Measurements from ENCODE around the gene TMPRSS9. TPM values are rescaled to one million over a fixed set of nuclear protein-coding genes. Genes with fewer than 3 reads are reported as not detected.

The TMPRSS9 gene
- total RNA-seq, 3 donors from 2014 or later: 0.17 to 0.41 TPM; not detected in 1

DNA sequence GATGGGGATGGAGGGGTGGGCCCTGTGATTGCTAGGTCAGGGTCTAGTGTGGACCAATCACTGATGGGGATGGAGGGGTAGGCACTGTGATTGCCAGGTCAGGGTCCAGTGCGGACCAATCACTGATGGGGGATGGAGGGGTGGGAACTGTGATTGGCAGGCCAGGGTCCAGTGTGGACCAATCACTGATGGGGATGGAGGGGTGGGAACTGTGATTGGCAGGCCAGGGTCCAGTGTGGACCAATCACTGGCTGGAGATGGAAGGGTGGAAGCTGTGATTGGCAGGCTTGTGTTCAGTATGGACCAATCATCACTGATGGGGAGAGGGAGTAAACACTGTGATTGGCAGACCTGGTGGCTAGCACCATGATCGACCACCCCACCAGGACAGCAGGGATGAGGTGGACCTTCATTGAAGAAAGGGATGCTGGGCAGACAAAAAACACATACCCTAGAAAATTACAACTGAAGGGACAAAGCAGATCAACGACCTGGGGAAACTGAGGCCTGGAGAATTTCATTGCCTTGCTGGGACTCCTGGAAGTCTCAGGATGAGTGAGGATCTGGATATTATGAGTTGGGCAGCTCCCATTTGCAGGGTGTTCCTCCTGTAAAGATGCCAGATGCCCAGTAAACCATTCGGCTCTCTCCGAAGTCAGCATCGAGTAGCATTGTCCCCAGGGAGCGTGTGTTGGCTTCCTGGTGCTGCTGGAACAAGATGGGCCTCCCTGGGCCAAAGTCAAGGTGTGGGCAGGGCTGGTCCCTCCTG lies 15.5 kb downstream of the TMPRSS9 start:
- Histone ChIP-seq H3K4me1 (ENCODE audit: low read depth) (no peaks in the 10 kb centered on the region), H3K4me3 (no peak overlapping the region), H3K36me3 (ENCODE audit: low read depth) (no peaks in the 10 kb centered on the region), H3K9me3 (no peaks in the 10 kb centered on the region)
- ATAC-seq (no peak), DNase-seq (no peak)
- intact Hi-C loops (cut with DNase I, micrococcal nuclease): no loop called here
- TF ChIP-seq, protein P1, sequence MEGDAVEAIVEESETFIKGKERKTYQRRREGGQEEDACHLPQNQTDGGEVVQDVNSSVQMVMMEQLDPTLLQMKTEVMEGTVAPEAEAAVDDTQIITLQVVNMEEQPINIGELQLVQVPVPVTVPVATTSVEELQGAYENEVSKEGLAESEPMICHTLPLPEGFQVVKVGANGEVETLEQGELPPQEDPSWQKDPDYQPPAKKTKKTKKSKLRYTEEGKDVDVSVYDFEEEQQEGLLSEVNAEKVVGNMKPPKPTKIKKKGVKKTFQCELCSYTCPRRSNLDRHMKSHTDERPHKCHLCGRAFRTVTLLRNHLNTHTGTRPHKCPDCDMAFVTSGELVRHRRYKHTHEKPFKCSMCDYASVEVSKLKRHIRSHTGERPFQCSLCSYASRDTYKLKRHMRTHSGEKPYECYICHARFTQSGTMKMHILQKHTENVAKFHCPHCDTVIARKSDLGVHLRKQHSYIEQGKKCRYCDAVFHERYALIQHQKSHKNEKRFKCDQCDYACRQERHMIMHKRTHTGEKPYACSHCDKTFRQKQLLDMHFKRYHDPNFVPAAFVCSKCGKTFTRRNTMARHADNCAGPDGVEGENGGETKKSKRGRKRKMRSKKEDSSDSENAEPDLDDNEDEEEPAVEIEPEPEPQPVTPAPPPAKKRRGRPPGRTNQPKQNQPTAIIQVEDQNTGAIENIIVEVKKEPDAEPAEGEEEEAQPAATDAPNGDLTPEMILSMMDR (IDR thresholded peaks at IDR 0.05): no peak

DNA sequence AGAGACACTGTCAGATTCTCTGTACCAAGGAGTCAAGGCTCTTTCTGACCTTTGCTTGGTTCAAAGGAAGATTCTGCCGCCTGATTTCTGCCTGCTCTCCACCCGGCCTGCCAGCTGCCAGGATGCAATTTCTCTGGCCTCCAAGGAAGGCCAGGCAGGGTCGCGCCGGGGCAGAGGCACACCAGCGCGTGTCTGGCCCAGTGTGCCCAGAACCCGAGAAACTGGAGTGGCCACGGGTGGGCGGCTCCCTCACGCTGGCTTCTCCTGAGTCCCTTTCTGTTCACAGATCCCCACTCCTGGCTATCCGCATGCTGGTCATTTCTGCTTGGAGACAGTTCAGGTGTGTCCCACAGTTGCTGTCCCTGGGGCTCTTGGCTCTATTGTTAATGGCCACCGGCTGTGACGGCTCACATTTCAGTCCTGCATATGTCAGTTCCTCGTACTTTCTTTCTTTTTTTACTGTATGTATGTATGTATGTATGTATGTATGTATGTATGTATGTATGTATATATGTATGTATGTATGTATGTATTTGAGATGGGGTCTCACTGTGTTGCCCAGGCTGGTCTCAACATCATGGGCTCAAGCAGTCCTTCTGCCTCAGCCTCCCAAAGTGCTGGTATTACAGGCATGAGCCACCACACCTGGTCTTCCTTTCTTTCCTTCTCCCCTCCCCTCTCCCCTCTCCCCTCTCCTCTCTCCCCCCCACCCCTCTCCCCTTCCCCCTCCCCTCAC lies 16.9 kb downstream of the TMPRSS9 start:
- Histone ChIP-seq H3K4me3 (no peak overlapping the region), H3K36me3 (ENCODE audit: low read depth) (no peaks in the 10 kb centered on the region), H3K4me1 (ENCODE audit: low read depth) (no peaks in the 10 kb centered on the region), H3K9me3 (no peaks in the 10 kb centered on the region)
- TF ChIP-seq, protein P1 (IDR thresholded peaks at IDR 0.05): no peak
- intact Hi-C loops (cut with DNase I, micrococcal nuclease): no loop called here
- ATAC-seq: no peak
- no peak for DNase-seq

DNA sequence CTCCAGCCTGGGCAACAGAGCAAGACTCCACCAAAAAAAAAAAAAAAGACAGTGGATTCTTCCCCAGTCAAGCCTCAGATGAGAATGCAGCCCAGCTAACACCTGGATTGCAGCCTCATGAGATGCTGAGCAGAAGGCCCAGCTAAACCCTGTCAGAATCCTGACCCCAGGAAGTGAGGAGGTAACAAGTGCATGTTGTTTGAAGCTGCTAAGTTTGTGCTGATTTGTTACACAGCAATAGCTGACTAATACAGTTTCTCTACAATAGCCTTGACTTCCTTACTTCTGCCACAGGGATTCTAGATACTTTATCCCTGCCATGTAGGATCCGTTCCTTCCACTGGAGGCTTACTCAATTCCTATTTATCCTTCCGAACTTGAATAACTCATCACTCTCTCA lies 20.5 kb downstream of the TMPRSS9 start:
- Histone ChIP-seq H3K36me3 (ENCODE audit: low read depth) (no peaks in the 10 kb centered on the region), H3K4me3 (no peak overlapping the region), H3K9me3 (no peaks in the 10 kb centered on the region), H3K4me1 (ENCODE audit: low read depth) (no peaks in the 10 kb centered on the region)
- ATAC-seq (no peak), DNase-seq (no peak)
- intact Hi-C loops (cut with DNase I, micrococcal nuclease): no loop called here
- TF ChIP-seq, protein P1 (IDR thresholded peaks at IDR 0.05): no peak

DNA sequence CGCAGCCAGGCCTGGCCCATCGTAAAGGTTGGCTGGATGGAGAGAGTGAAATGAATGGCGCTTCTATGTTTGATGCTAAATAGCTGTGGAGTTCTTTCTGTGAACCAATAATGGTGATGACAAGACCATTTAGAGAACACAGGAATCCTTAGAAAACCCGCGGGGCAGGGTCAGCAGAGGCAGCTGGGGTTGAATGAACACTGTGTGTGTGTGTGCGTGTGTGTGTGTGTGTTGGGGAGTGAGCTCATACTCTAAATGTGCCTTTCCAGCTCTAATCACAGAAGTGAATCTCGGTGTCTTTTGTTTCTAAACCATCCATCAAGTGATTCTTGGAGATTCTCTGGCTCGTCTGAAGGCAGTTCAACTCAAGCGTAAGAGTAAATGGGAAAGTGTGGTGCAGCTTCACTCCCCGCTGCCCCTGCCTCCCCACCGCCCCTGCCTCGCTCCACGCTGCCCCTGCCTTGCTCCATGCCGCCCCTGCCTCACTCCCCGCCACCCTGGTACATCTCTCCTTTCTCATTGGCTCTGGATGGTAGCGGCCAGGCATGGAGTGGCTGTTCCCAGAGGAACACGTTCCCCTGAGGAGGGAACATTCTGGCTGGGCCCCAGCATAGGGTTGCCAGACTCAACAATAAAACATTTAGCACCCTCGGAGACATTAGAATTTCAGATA lies 21.2 kb downstream of the TMPRSS9 start:
- TF ChIP-seq, protein P1 (IDR thresholded peaks at IDR 0.05): no peak
- ATAC-seq: no peak
- intact Hi-C loops (cut with DNase I, micrococcal nuclease): no loop called here
- Histone ChIP-seq H3K9me3 (no peaks in the 10 kb centered on the region), H3K4me3 (no peak overlapping the region), H3K36me3 (ENCODE audit: low read depth) (no peaks in the 10 kb centered on the region), H3K4me1 (ENCODE audit: low read depth) (no peaks in the 10 kb centered on the region)
- no peak for DNase-seq

DNA sequence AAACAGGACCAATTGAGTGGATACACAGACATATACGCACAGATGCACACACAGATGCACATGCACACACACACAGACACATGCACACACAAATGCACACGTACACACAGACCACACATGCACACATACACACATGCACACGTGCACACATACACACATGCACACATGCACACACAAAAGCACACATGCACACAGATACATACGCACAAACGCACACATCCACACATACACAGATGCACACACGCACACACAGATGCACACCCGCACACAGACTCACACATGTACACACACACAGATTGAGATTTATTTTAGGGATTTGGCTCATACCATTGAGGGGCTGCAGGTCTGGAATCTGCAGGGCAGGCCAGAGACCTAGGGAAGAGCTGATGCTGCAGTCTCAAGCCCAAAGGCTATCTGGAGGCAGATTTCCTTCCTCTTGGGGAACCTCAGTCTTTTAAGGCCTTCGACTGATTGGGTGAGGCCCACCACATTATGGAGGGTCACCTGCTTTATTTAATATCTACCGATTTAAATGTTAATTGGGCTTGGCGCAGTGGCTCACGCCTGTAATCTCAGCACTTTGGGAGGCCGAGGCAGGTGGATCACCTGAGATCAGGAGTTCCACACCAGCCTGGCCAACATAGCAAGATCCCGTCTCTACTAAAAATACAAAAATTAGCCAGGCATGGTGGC lies 22.6 kb downstream of the TMPRSS9 start:
- TF ChIP-seq, protein P1 (IDR thresholded peaks at IDR 0.05): no peak
- Histone ChIP-seq H3K36me3 (ENCODE audit: low read depth) (no peaks in the 10 kb centered on the region), H3K9me3 (no peaks in the 10 kb centered on the region), H3K4me3 (no peak overlapping the region), H3K4me1 (ENCODE audit: low read depth) (no peaks in the 10 kb centered on the region)
- ATAC-seq: no peak
- intact Hi-C loops (cut with DNase I, micrococcal nuclease): no loop called here
- DNase-seq: no peak

All from mucosa of descending colon (tissue), 3 donors.